HepG2 (cell line): Measurements from ENCODE around the gene PRRT1B. TPM values are rescaled to one million over a fixed set of nuclear protein-coding genes. Genes with fewer than 3 reads are reported as not detected.

ENCODE experiments used
- ATAC-seq: fragments of 200-7000 bp; cut with Tn5 transposase; 3 replicates; pipeline ENCODE4 v1.9.1; 2020; ENCODE audit warnings: mild to moderate bottlenecking, moderate library complexity
- BruUV-seq: library from RNA; stranded (reverse); fragments of 400-500 nt; replicated peaks from 2 replicates; lab custom pipeline; 2021; lab: Mats Ljungman, UMichigan
- CTCF ChIA-PET: fragments of 300-600 bp; formaldehyde crosslinking; extraction: SDS; loops from one replicate; lab custom pipeline; 2021; ENCODE audit warnings: low total read pairs, inconsistent platforms, low intra/inter-chr PET ratio; lab: Yijun Ruan, JAX
- POLR2A ChIA-PET: fragments of 350-600 bp; sonication (Branson Sonifier 250); formaldehyde crosslinking; loops from one replicate; lab custom pipeline; 2020; ENCODE audit warnings: antibody characterized with exemption, inconsistent platforms; lab: Yijun Ruan, JAX
- DNase-seq: peaks from one replicate; pipeline ENCODE4 v3.0.0-alpha.2; 2015; ENCODE audit warnings: low spot score
- FAIRE-seq: peaks from 3 replicates; lab custom pipeline; 2011; peaks lifted over from hg19 to GRCh38; lab: Jason Lieb, UNC
- H2AFZ ChIP-seq: one replicate; pipeline ENCODE4 v1.6.1; 2011; ENCODE audit warnings: low read length, inconsistent platforms
- H3K27ac ChIP-seq: fragments of 300-600 bp; 3 replicates; pipeline ENCODE4 v1.8.0; 2011; ENCODE audit warnings: mixed run types, mild to moderate bottlenecking, mixed read lengths, low read length, inconsistent platforms; ENCODE audit not compliant: insufficient read depth; ENCODE audit errors: extremely low read length
- H3K27me3 ChIP-seq, 2 experiments: fragments of 200-600 bp in 1 of 2; 2 replicates in 1 of 2; 3 replicates in 1 of 2; pipeline versions ENCODE4 v1.6.0 to v1.8.0; 2011; ENCODE audit warnings: low read length in 2 of 2, mild to moderate bottlenecking in 2 of 2, moderate library complexity in 2 of 2, inconsistent platforms in 1 of 2; ENCODE audit not compliant: insufficient read depth in 2 of 2, control insufficient read depth in 1 of 2
- H3K36me3 ChIP-seq, 2 experiments: fragments of 200-600 bp in 1 of 2; replicated peaks in 1 of 2; 2 replicates in 1 of 2; 3 replicates in 1 of 2; pipeline versions ENCODE4 v1.5.1 to v1.8.0; 2011; ENCODE audit warnings: low read length in 2 of 2, inconsistent platforms in 1 of 2; ENCODE audit not compliant: insufficient read depth in 2 of 2, control insufficient read depth in 1 of 2
- H3K4me1 ChIP-seq: 2 replicates; pipeline ENCODE4 v1.5.1; 2012; ENCODE audit warnings: low read length, inconsistent platforms; ENCODE audit not compliant: insufficient read depth
- H3K4me2 ChIP-seq: 2 replicates; pipeline ENCODE4 v1.6.0; 2011; ENCODE audit warnings: low read depth, low read length, inconsistent platforms
- H3K4me3 ChIP-seq, 3 experiments: fragments of 200-600 bp in 1 of 3; sonication (generic), shearing (Covaris generic) in 1 of 3; replicated peaks in 1 of 3; 2 replicates each; pipeline ENCODE4 v1.5.1; 2011 to 2016; ENCODE audit warnings: low read length in 3 of 3, inconsistent platforms in 2 of 3, low read depth in 2 of 3, mild to moderate bottlenecking in 2 of 3, control low read depth in 1 of 3, mixed read lengths in 1 of 3; ENCODE audit not compliant: insufficient read depth in 1 of 3
- H3K79me2 ChIP-seq: one replicate; pipeline ENCODE4 v1.6.1; 2011; ENCODE audit warnings: low read length, inconsistent platforms; ENCODE audit not compliant: insufficient read depth
- H3K9ac ChIP-seq: 2 replicates; pipeline ENCODE4 v1.6.0; 2011; ENCODE audit warnings: mild to moderate bottlenecking, low read depth, low read length, inconsistent platforms; ENCODE audit not compliant: insufficient read depth
- H3K9me3 ChIP-seq: 2 replicates; pipeline ENCODE4 v1.5.1; 2012; ENCODE audit warnings: mild to moderate bottlenecking, low read length
- H4K20me1 ChIP-seq: 2 replicates; pipeline ENCODE4 v1.6.0; 2011; ENCODE audit warnings: inconsistent platforms, mild to moderate bottlenecking, low read length, moderate library complexity; ENCODE audit not compliant: insufficient read depth
- FIP1L1 ChIP-seq: fragments of 200-400 bp; formaldehyde crosslinking; IDR thresholded peaks from 2 replicates; pipeline ENCODE4 v1.6.1; 2018; ENCODE audit warnings: low read depth, mild to moderate bottlenecking, low read length, moderate library complexity, borderline replicate concordance; ENCODE audit not compliant: insufficient read depth
- GTF3A ChIP-seq: sonication (generic); formaldehyde crosslinking; conservative IDR thresholded peaks from 2 replicates; pipeline ENCODE4 v1.4.0; 2020; ENCODE audit warnings: mild to moderate bottlenecking, missing genetic modification reagents
- HNRNPUL1 ChIP-seq: fragments of 200-400 bp; formaldehyde crosslinking; IDR thresholded peaks from 2 replicates; pipeline ENCODE4 v1.6.1; 2017; ENCODE audit warnings: low read depth, mild to moderate bottlenecking, low read length, moderate library complexity
- NKX3-1 ChIP-seq: sonication (generic); formaldehyde crosslinking; IDR thresholded peaks from 2 replicates; pipeline ENCODE4 v1.5.0; 2020; ENCODE audit warnings: missing genetic modification reagents
- NR2F2 ChIP-seq: IDR thresholded peaks from 2 replicates; pipeline ENCODE4 v1.6.1; 2012; ENCODE audit warnings: low read depth, inconsistent platforms, borderline replicate concordance
- SMYD3 ChIP-seq: sonication (generic); formaldehyde crosslinking; IDR thresholded peaks from 2 replicates; pipeline ENCODE4 v1.8.1; 2023; ENCODE audit warnings: mild to moderate bottlenecking, missing genetic modification reagents
- STAG1 ChIP-seq: sonication (generic); formaldehyde crosslinking; IDR thresholded peaks from 2 replicates; pipeline ENCODE4 v1.4.0; 2020; ENCODE audit warnings: missing genetic modification reagents
- STAT5B ChIP-seq: sonication (generic); formaldehyde crosslinking; IDR thresholded peaks from 2 replicates; pipeline ENCODE4 v1.4.0; 2020; ENCODE audit warnings: missing genetic modification reagents
- ZNF20 ChIP-seq: sonication (generic); formaldehyde crosslinking; IDR thresholded peaks from 2 replicates; pipeline ENCODE4 v1.4.0; 2020; ENCODE audit warnings: mild to moderate bottlenecking, moderate library complexity, missing genetic modification reagents
- ZNF383 ChIP-seq: sonication (generic); formaldehyde crosslinking; IDR thresholded peaks from 2 replicates; pipeline ENCODE4 v1.4.0; 2020; ENCODE audit warnings: missing genetic modification reagents, mild to moderate bottlenecking, borderline replicate concordance
- ZNF614 ChIP-seq: IDR thresholded peaks from 2 replicates; pipeline ENCODE4 v1.6.1; 2018; ENCODE audit warnings: missing biosample characterization, missing genetic modification reagents, inconsistent platforms, borderline replicate concordance
- ZNF660 ChIP-seq: sonication (generic); formaldehyde crosslinking; IDR thresholded peaks from 2 replicates; pipeline ENCODE4 v1.5.1; 2020; ENCODE audit warnings: mild to moderate bottlenecking, low read depth, missing genetic modification reagents, borderline replicate concordance
- ZNF709 ChIP-seq: sonication (generic); formaldehyde crosslinking; IDR thresholded peaks from 2 replicates; pipeline ENCODE4 v1.5.0; 2020; ENCODE audit warnings: mild to moderate bottlenecking, missing genetic modification reagents
- WGBS: methylation state at CpG from one replicate; pipeline ENCODE4 v1.1.6; 2017; ENCODE audit warnings: low lambda C conversion rate; 5-methylcytosine and 5-hydroxymethylcytosine counted together
- in situ Hi-C: cut with HindIII; loops from 2 replicates; pipeline ENCODE4 v1.10.0; 2017; ENCODE audit warnings: low pct_unique_long_range_greater_than_20kb; ENCODE audit not compliant: extremely low pct_ligation_motif_present
- intact Hi-C: fragments of 100-400 bp; cut with micrococcal nuclease; formaldehyde crosslinking; loops from one replicate; pipeline ENCODE4 v1.10.0; 2022; ENCODE audit not compliant: unreplicated experiment
- polyA plus RNA-seq, 8 experiments: library from polyadenylated mRNA; depleted of rRNA in 3 of 8; stranded (reverse) in 7 of 8; unstranded in 1 of 8; fragments of >200 nt; fragmentation: Illumina TruSeq in 4 of 8; extraction: Trizol in 4 of 8; gene quantifications; 2 replicates each; pipeline versions ENCODE4 v1.2.1 to v1.2.3, GENCODE V29; 2011 to 2016; ENCODE audit warnings: low read depth in 4 of 8, missing spikeins in 1 of 8, mixed read lengths in 1 of 8; ENCODE audit not compliant: insufficient read depth in 1 of 8
- total RNA-seq, 5 experiments: library from RNA; depleted of rRNA; stranded (reverse); fragments of >200 nt; fragmentation: Illumina TruSeq; extraction: Trizol; gene quantifications; 2 replicates each; pipeline ENCODE4 v1.2.3, GENCODE V29; 2016; ENCODE audit warnings: low read depth in 1 of 5
- TF ChIP-seq, protein P1 (sequence below): sonication (generic); formaldehyde crosslinking; IDR thresholded peaks from 2 replicates; pipeline ENCODE4 v1.4.0; 2020; ENCODE audit warnings: missing genetic modification reagents
- TF ChIP-seq, protein P2 (sequence below): sonication (generic); formaldehyde crosslinking; IDR thresholded peaks from 2 replicates; pipeline ENCODE4 v1.4.0; 2020; ENCODE audit warnings: mild to moderate bottlenecking, missing genetic modification reagents
- TF ChIP-seq, protein P3 (sequence below): sonication (generic); formaldehyde crosslinking; IDR thresholded peaks from 2 replicates; pipeline ENCODE4 v1.4.0; 2020; ENCODE audit warnings: low read depth, mild to moderate bottlenecking, missing genetic modification reagents
- TF ChIP-seq, protein P4 (sequence below): sonication (generic); formaldehyde crosslinking; IDR thresholded peaks from 2 replicates; pipeline ENCODE4 v1.5.1; 2020; ENCODE audit warnings: mild to moderate bottlenecking, moderate library complexity, missing genetic modification reagents

Gene PRRT1B
- total and polyA plus RNA-seq, 2 of the 13 experiments (the other 11 are each of a cell fraction or from before 2014, with no cell fraction given), result not detected

DNA sequence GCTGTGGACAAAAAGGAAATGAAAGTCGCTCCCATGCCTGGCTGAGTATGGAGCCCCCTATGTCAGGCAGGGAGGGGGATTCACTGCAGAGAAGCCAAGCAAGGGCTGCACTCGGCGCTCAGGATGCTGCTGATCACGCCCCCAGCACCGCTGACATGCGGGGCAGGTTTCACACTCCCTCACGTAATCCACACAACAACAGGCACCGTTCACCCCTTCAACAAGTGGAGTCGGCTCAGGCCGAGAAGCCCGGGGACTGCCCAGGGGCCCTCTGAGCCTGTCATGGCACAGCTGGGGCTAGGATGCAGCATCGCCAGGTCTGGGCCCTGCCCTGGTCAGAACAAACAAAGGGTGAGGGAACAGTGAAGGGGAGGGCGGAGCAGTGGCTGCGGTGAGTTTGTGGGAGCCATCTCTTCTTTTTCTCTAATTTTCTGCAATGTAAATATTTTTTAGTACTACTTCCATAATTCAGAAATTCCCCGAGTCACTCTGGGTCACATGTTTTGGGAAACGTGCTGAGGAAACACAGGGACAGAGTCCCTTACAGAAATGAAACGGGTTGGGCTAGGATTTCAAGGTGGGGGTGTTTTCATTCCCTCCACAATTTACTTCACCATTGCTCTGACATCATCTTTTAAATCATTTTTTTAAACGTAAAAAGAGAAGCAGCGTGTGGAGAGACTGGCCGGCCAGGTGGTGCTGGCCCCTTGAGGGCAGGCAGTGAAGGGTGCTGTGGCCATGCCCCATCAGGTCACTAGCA is 49.8 kb downstream of the PRRT1B start:
- Histone ChIP-seq H3K9me3 (no peaks in the 10 kb centered on the region), H3K27me3 (no peaks in the 10 kb centered on the region), H3K9ac (no peak overlapping the region), H4K20me1 (no peaks in the 10 kb centered on the region), H3K4me2 (no peak overlapping the region), H3K36me3 (peaks cover 19 to 40% of the 10 kb centered on the region in 2 experiments; a peak in 4 of 5 replicates), H3K27ac (no peak overlapping the region), H3K4me1 (peaks cover 14% of the 10 kb centered on the region), H3K4me3 (no peak overlapping the region), H3K79me2 (no peaks in the 10 kb centered on the region), H2AFZ (no peak overlapping the region)
- 91% methylated on average over 19 of the region's 20 CpGs for WGBS
- intact Hi-C loops (no loop called here), in situ Hi-C loops (loop anchor here (5.0 to 25.0 kb wide), 2 partner anchors 147 to 642 kb away; partner anchors contain the start of gene RAPGEF1)
- DNase-seq (peak; percentile 23), ATAC-seq (no peak), FAIRE-seq (no peak)
- ChIA-PET CTCF (interaction anchor here (1.8 kb wide), 1 partner anchor 145 kb away, joined by 6 read pairs; the partner anchor contains the start of gene RAPGEF1), POLR2A (no interaction called here)
- no TSS peak for BruUV-seq
- TF ChIP-seq ZNF614 (CRISPR knock-in tag) (no peak), ZNF709 (no peak), NR2F2 (no peak), FIP1L1 (no peak), STAT5B (no peak), STAG1 (CRISPR knock-in tag) (no peak), ZNF383 (CRISPR knock-in tag) (no peak), ZNF20 (no peak), HNRNPUL1 (no peak), ZNF660 (CRISPR knock-in tag) (no peak), GTF3A (no peak), NKX3-1 (CRISPR knock-in tag) (no peak), SMYD3 (CRISPR knock-in tag) (no peak)
- TF ChIP-seq, protein P1, sequence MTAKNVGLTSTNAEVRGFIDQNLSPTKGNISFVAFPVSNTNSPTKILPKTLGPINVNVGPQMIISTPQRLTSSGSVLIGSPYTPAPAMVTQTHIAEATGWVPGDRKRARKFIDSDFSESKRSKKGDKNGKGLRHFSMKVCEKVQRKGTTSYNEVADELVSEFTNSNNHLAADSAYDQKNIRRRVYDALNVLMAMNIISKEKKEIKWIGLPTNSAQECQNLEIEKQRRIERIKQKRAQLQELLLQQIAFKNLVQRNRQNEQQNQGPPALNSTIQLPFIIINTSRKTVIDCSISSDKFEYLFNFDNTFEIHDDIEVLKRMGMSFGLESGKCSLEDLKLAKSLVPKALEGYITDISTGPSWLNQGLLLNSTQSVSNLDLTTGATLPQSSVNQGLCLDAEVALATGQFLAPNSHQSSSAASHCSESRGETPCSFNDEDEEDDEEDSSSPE (CRISPR knock-in tag), result no peak
- TF ChIP-seq, protein P2, sequence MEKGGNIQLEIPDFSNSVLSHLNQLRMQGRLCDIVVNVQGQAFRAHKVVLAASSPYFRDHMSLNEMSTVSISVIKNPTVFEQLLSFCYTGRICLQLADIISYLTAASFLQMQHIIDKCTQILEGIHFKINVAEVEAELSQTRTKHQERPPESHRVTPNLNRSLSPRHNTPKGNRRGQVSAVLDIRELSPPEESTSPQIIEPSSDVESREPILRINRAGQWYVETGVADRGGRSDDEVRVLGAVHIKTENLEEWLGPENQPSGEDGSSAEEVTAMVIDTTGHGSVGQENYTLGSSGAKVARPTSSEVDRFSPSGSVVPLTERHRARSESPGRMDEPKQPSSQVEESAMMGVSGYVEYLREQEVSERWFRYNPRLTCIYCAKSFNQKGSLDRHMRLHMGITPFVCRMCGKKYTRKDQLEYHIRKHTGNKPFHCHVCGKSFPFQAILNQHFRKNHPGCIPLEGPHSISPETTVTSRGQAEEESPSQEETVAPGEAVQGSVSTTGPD (CRISPR knock-in tag), result no peak
- TF ChIP-seq, protein P3, sequence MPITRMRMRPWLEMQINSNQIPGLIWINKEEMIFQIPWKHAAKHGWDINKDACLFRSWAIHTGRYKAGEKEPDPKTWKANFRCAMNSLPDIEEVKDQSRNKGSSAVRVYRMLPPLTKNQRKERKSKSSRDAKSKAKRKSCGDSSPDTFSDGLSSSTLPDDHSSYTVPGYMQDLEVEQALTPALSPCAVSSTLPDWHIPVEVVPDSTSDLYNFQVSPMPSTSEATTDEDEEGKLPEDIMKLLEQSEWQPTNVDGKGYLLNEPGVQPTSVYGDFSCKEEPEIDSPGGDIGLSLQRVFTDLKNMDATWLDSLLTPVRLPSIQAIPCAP (CRISPR knock-in tag), result no peak
- TF ChIP-seq, protein P4, sequence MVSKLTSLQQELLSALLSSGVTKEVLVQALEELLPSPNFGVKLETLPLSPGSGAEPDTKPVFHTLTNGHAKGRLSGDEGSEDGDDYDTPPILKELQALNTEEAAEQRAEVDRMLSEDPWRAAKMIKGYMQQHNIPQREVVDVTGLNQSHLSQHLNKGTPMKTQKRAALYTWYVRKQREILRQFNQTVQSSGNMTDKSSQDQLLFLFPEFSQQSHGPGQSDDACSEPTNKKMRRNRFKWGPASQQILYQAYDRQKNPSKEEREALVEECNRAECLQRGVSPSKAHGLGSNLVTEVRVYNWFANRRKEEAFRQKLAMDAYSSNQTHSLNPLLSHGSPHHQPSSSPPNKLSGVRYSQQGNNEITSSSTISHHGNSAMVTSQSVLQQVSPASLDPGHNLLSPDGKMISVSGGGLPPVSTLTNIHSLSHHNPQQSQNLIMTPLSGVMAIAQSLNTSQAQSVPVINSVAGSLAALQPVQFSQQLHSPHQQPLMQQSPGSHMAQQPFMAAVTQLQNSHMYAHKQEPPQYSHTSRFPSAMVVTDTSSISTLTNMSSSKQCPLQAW, result no peak
